Measurements from ENCODE around the gene KDM1A. TPM values are rescaled to one million over a fixed set of nuclear protein-coding genes. Genes with fewer than 3 reads are reported as not detected.

The KDM1A gene
- total and polyA plus RNA-seq, 2 donors (not counting 3 experiments of a cell fraction or from before 2014, with no cell fraction given): 105 to 111 TPM

DNA sequence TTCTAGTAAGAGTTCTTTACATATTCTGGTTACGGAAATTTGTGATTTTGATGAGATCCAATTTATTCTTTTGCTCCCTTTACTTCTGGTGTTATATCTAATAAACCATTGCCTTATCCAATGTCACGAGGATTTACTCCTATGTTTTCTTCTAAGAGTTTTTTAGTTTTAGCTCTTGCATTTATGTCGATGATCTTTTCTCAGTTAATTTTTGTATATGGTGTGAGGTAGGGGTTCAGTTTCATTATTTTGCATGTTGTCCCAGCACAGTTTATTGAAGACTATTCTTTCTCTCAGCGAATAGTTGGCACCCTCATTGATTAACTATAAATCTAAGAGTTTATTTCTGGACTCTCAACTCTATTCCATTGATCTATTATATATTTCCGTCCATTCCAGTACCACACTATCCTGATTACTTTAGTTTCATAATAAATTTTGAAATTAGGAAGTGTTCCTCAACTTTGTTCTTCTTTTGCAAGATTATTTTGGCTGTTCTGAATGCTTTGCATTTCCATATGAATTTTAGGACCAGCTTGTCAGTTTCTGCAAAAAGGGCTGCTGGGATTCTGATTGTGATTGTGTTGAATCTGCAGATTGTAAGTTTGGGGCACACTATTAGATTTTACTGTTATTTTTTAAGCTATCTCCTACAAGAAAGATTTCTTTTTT, 4.0 kb downstream of the KDM1A start:
- H3K36me3 ChIP-seq (ENCODE audit: control insufficient read depth in 2 of 2, extremely low read depth in 1 of 2, insufficient read depth in 2 of 2, low read length in 2 of 2): no peaks in the 10 kb centered on the region
- no peak overlapping the region for H3K4me2 ChIP-seq (ENCODE audit: insufficient read depth, low read length)
- no peaks in the 10 kb centered on the region for H3K9me3 ChIP-seq (replicated peaks; ENCODE audit: control insufficient read depth, insufficient read depth, low read length)
- ChIA-PET POLR2A (no interaction called here), CTCF (interaction anchor here (1.0 to 2.2 kb wide), 4 partner anchors 26 to 161 kb away, joined by 3 to 5 read pairs (median 4); no protein-coding TSS in a partner anchor)
- no peak overlapping the region for H3K4me3 ChIP-seq (replicated peaks in 1 of 3; ENCODE audit: insufficient read depth in 1 of 3, low read depth in 1 of 3, low read length in 3 of 3)
- DNase-seq (ENCODE audit: low read depth, low spot score): no peak
- H3K27ac ChIP-seq (ENCODE audit: insufficient read depth, low read depth, low read length): no peak overlapping the region
- H3K4me1 ChIP-seq (ENCODE audit: control insufficient read depth, extremely low read depth, insufficient read depth, low read length): peaks cover 8% of the 10 kb centered on the region
- TF ChIP-seq FOS (IDR thresholded peaks at IDR 0.05; ENCODE audit: borderline replicate concordance, insufficient read depth, low read length): no peak
- TF ChIP-seq, protein P1, sequence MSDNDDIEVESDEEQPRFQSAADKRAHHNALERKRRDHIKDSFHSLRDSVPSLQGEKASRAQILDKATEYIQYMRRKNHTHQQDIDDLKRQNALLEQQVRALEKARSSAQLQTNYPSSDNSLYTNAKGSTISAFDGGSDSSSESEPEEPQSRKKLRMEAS (IDR thresholded peaks at IDR 0.05; ENCODE audit: insufficient read depth, insufficient read length): no peak
- TF ChIP-seq, protein P2, sequence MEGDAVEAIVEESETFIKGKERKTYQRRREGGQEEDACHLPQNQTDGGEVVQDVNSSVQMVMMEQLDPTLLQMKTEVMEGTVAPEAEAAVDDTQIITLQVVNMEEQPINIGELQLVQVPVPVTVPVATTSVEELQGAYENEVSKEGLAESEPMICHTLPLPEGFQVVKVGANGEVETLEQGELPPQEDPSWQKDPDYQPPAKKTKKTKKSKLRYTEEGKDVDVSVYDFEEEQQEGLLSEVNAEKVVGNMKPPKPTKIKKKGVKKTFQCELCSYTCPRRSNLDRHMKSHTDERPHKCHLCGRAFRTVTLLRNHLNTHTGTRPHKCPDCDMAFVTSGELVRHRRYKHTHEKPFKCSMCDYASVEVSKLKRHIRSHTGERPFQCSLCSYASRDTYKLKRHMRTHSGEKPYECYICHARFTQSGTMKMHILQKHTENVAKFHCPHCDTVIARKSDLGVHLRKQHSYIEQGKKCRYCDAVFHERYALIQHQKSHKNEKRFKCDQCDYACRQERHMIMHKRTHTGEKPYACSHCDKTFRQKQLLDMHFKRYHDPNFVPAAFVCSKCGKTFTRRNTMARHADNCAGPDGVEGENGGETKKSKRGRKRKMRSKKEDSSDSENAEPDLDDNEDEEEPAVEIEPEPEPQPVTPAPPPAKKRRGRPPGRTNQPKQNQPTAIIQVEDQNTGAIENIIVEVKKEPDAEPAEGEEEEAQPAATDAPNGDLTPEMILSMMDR (IDR thresholded peaks at IDR 0.05; ENCODE audit: extremely low read depth in 1 of 2, insufficient read depth in 1 of 2, low read depth in 1 of 2, low read length in 2 of 2): no peak
- no peak for TF ChIP-seq EZH2 (IDR thresholded peaks at IDR 0.05; ENCODE audit: borderline replicate concordance, low read depth, low read length, severe bottlenecking)
- no peak for TF ChIP-seq POLR2AphosphoS5 (IDR thresholded peaks at IDR 0.05; ENCODE audit: insufficient read depth, low read depth, low read length)
- no peak for TF ChIP-seq MYC (IDR thresholded peaks at IDR 0.05; ENCODE audit: low read depth, low read length)
- no peak for TF ChIP-seq JUN (IDR thresholded peaks at IDR 0.05; ENCODE audit: borderline replicate concordance, insufficient read depth, insufficient read length, low read depth)
- no peak for TF ChIP-seq GATA2 (IDR thresholded peaks at IDR 0.05; ENCODE audit: insufficient read depth, insufficient read length, low read depth, low read length)
- TF ChIP-seq POLR2A (IDR thresholded peaks at IDR 0.05; ENCODE audit: low read depth, low read length): no peak
- peaks cover 89% of the 10 kb centered on the region for H3K79me2 ChIP-seq (ENCODE audit: control insufficient read depth, insufficient read depth, low read length)
- dilution Hi-C loops (cut with MboI; ENCODE audit: extremely low pct_ligation_motif_present, low sequenced_read_pairs): no loop called here
- no peak for FAIRE-seq
- no peak overlapping the region for H2AFZ ChIP-seq (ENCODE audit: low read depth, low read length)
- no TSS peak for BruUV-seq (replicated peaks)
- H3K9ac ChIP-seq (replicated peaks; ENCODE audit: extremely low read depth, insufficient read depth, low read length): no peak overlapping the region
- no peaks in the 10 kb centered on the region for H3K9me1 ChIP-seq (replicated peaks; ENCODE audit: control insufficient read depth, extremely low read depth, insufficient read depth, low read length)
- no peaks in the 10 kb centered on the region for H3K27me3 ChIP-seq (ENCODE audit: control insufficient read depth in 2 of 2, insufficient read depth in 2 of 2, low read length in 2 of 2)
- peaks cover 6% of the 10 kb centered on the region for H4K20me1 ChIP-seq (replicated peaks; ENCODE audit: control insufficient read depth, extremely low read depth, insufficient read depth, low read length)
- intact Hi-C loops (cut with micrococcal nuclease): no loop called here
